ENCODE measurements around the gene LIPJ. TPM values are rescaled to one million over a fixed set of nuclear protein-coding genes. Genes with fewer than 3 reads are reported as not detected.

LIPJ gene
- total RNA-seq, 1 experiment from 2014 or later: not detected

GRCh38 chr10:88651101-88651551 is 64.6 kb downstream of the LIPJ start:
- in situ Hi-C loops (cut with HindIII; ENCODE audit: low pct_unique_long_range_greater_than_20kb, low sequenced_read_pairs): no loop called here
- DNase-seq (ENCODE audit: low read depth, low spot score): no peak

GRCh38 chr10:88652616-88653015 is 66.1 kb downstream of the LIPJ start:
- in situ Hi-C loops (cut with HindIII; ENCODE audit: low pct_unique_long_range_greater_than_20kb, low sequenced_read_pairs): no loop called here
- DNase-seq (ENCODE audit: low read depth, low spot score): no peak

Small RNA genes lying within 50 kb of the gene (small RNA-seq; reads per million reads assigned to genes)
- 0 reads per million in 2 experiments for gene RF00019

Other genes with a start within 250 kb of the LIPJ start
- gene RNLS, start 3.4 kb upstream of the LIPJ start, total RNA-seq (2014; rRNA removed; shearing (Covaris generic)): 47.5 and 50.9 TPM in 2 replicates
- gene LIPF, start 77.7 kb downstream of the LIPJ start, total RNA-seq (2014; rRNA removed; shearing (Covaris generic)): not detected in 2 replicates
- not detected in 2 replicates for gene LIPK, start 119.5 kb downstream of the LIPJ start, total RNA-seq (2014; rRNA removed; shearing (Covaris generic))
- gene LIPN, start 173.3 kb downstream of the LIPJ start, total RNA-seq (2014; rRNA removed; shearing (Covaris generic)): not detected in 2 replicates
- gene LIPM, start 216.0 kb downstream of the LIPJ start, total RNA-seq (2014; rRNA removed; shearing (Covaris generic)): not detected in 2 replicates

Measured in SK-MEL-5 (cell line).